DOHH2 (cell line): ENCODE data around the gene CDKAL1.

Experiments used
- CTCF ChIP-seq: fragments of 200-600 bp; sonication (generic); IDR thresholded peaks from one replicate; pipeline ENCODE4 v1.5.1; 2014; ENCODE audit warnings: antibody characterized with exemption, mild to moderate bottlenecking, low read depth, low read length; ENCODE audit not compliant: poor library complexity, severe bottlenecking
- EZH2phosphoT487 ChIP-seq: fragments of 200-600 bp; sonication (generic); IDR thresholded peaks from 2 replicates; pipeline ENCODE4 v1.6.1; 2017; ENCODE audit warnings: borderline replicate concordance, mild to moderate bottlenecking, antibody characterized with exemption, low read length, moderate library complexity, mixed read lengths

GRCh38 chr6:20769631-20770030 lies 235.4 kb downstream of the CDKAL1 start:
- TF ChIP-seq CTCF (no peak), EZH2phosphoT487 (no peak)
